ENCODE measurements around the gene CDH4. TPM values are rescaled to one million over a fixed set of nuclear protein-coding genes. Genes with fewer than 3 reads are reported as not detected.

Gene CDH4
- total RNA-seq, 1 experiment from 2014 or later, result not detected

DNA sequence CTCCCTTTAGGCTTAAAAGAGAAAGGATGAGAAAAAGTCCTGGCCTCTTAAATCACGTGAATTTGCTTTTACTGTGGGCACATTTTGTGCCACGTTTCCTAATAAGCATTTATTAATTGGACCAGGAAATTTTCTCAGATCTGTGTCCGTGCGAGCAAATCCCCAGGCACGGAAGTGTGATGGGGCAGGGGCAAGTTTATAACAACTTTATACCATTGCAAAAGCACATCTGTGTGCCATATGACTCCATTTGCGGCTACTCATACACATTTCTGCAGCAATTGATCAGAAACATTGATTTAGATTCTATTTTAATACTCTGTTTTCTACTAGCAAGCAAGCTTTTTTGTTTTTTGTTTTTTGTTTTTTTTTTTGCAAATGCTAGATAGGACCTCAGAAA lies 440.4 kb downstream of the CDH4 start:
- no peaks in the 10 kb centered on the region for H3K4me1 ChIP-seq (ENCODE audit: low read length)
- H3K27me3 ChIP-seq (ENCODE audit: low read length), result no peaks in the 10 kb centered on the region
- H4K20me1 ChIP-seq (ENCODE audit: insufficient read depth, low read depth, low read length), result no peaks in the 10 kb centered on the region
- no peak overlapping the region for H2AFZ ChIP-seq (ENCODE audit: low read length)
- H3K36me3 ChIP-seq (ENCODE audit: insufficient read depth, low read length), result no peaks in the 10 kb centered on the region
- no peak overlapping the region for H3K9ac ChIP-seq (ENCODE audit: low read length)
- no peak overlapping the region for H3K4me2 ChIP-seq (ENCODE audit: low read depth, low read length, poor library complexity, severe bottlenecking)
- no peak overlapping the region for H3K27ac ChIP-seq (ENCODE audit: low read length)
- DNase-seq, result no peak
- no peaks in the 10 kb centered on the region for H3K9me3 ChIP-seq (ENCODE audit: low read length)
- H3K79me2 ChIP-seq (ENCODE audit: low read length), result no peaks in the 10 kb centered on the region
- H3K4me3 ChIP-seq (ENCODE audit: low read length), result no peak overlapping the region
- no peaks in the 10 kb centered on the region for H3K9me2 ChIP-seq (replicated peaks; ENCODE audit: insufficient read depth, low read length)

DNA sequence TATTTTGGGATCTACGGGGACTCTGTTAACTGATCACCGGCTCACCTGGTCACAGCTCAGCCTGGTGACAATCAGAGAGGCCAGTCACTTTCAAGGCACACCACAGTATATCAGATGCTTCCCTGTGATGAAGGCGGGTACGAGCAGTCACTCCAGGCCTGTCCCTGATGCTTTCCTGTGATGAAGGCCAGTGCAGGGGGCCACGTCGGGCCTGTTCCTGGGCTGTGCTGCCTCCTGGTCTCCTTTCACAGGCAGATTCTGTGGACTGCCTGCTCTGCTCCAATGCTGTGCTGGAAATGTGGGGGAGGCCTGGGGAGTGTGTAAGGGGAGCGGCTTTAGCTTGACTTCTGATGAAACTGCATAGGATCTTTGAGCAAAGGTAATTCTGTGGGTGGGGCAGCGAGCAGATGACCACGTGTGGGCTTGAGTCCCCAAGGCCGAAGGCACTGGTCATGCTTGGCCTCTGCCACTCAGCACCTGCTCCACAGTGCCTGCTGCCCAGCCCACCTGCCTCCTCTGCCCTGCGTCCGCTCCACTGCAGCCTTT lies 441.1 kb downstream of the CDH4 start:
- Histone ChIP-seq H3K9me2 (replicated peaks; ENCODE audit: insufficient read depth, low read length) (no peaks in the 10 kb centered on the region), H3K36me3 (ENCODE audit: insufficient read depth, low read length) (no peaks in the 10 kb centered on the region), H3K9me3 (ENCODE audit: low read length) (no peaks in the 10 kb centered on the region), H3K79me2 (ENCODE audit: low read length) (no peaks in the 10 kb centered on the region), H3K27me3 (ENCODE audit: low read length) (no peaks in the 10 kb centered on the region), H2AFZ (ENCODE audit: low read length) (no peak overlapping the region), H3K27ac (ENCODE audit: low read length) (no peak overlapping the region), H3K4me3 (ENCODE audit: low read length) (no peak overlapping the region), H4K20me1 (ENCODE audit: insufficient read depth, low read depth, low read length) (no peaks in the 10 kb centered on the region), H3K4me1 (ENCODE audit: low read length) (no peaks in the 10 kb centered on the region), H3K9ac (ENCODE audit: low read length) (no peak overlapping the region), H3K4me2 (ENCODE audit: low read depth, low read length, poor library complexity, severe bottlenecking) (no peak overlapping the region)
- DNase-seq, result no peak

GRCh38 chr20:61694682-61695081 lies 442.6 kb downstream of the CDH4 start:
- Histone ChIP-seq H3K27ac (ENCODE audit: low read length) (no peak overlapping the region), H3K9me2 (replicated peaks; ENCODE audit: insufficient read depth, low read length) (no peaks in the 10 kb centered on the region), H3K4me1 (ENCODE audit: low read length) (no peaks in the 10 kb centered on the region), H3K4me3 (ENCODE audit: low read length) (no peak overlapping the region), H3K9ac (ENCODE audit: low read length) (no peak overlapping the region), H3K4me2 (ENCODE audit: low read depth, low read length, poor library complexity, severe bottlenecking) (no peak overlapping the region), H3K9me3 (ENCODE audit: low read length) (no peaks in the 10 kb centered on the region), H3K27me3 (ENCODE audit: low read length) (no peaks in the 10 kb centered on the region), H4K20me1 (ENCODE audit: insufficient read depth, low read depth, low read length) (no peaks in the 10 kb centered on the region), H3K36me3 (ENCODE audit: insufficient read depth, low read length) (no peaks in the 10 kb centered on the region), H2AFZ (ENCODE audit: low read length) (no peak overlapping the region), H3K79me2 (ENCODE audit: low read length) (no peaks in the 10 kb centered on the region)
- DNase-seq, result no peak

DNA sequence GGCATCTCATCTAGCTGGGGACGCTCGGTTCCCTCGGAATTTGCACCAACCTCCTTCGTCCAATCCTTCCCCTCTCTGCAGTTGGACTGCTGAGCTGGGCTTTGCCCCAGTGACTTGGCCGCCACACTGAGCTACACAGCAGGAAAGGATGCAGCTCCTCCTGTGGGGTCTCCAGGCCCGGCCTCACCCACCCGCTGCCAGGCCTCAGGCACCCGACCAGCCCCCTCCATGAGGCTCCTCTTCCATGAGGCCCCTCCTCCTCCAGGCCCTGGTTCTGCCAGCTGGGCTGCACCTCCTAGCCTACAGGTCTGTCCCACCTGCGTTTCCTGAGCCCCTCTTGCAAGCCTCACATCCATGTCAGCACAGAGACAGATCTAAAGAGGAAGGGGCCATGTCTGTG lies 443.7 kb downstream of the CDH4 start:
- H3K4me2 ChIP-seq (ENCODE audit: low read depth, low read length, poor library complexity, severe bottlenecking), result no peak overlapping the region
- no peak overlapping the region for H3K27ac ChIP-seq (ENCODE audit: low read length)
- DNase-seq, result no peak
- no peak overlapping the region for H3K4me3 ChIP-seq (ENCODE audit: low read length)
- H3K79me2 ChIP-seq (ENCODE audit: low read length), result no peaks in the 10 kb centered on the region
- no peak overlapping the region for H2AFZ ChIP-seq (ENCODE audit: low read length)
- no peaks in the 10 kb centered on the region for H3K9me3 ChIP-seq (ENCODE audit: low read length)
- H3K4me1 ChIP-seq (ENCODE audit: low read length), result no peaks in the 10 kb centered on the region
- no peak overlapping the region for H3K9ac ChIP-seq (ENCODE audit: low read length)
- H4K20me1 ChIP-seq (ENCODE audit: insufficient read depth, low read depth, low read length), result 0 out of 2 replicates have a peak, but pooled peaks cover 3% of the 10 kb centered on the region
- H3K36me3 ChIP-seq (ENCODE audit: insufficient read depth, low read length), result no peaks in the 10 kb centered on the region
- H3K27me3 ChIP-seq (ENCODE audit: low read length), result no peaks in the 10 kb centered on the region
- H3K9me2 ChIP-seq (replicated peaks; ENCODE audit: insufficient read depth, low read length), result no peaks in the 10 kb centered on the region

DNA sequence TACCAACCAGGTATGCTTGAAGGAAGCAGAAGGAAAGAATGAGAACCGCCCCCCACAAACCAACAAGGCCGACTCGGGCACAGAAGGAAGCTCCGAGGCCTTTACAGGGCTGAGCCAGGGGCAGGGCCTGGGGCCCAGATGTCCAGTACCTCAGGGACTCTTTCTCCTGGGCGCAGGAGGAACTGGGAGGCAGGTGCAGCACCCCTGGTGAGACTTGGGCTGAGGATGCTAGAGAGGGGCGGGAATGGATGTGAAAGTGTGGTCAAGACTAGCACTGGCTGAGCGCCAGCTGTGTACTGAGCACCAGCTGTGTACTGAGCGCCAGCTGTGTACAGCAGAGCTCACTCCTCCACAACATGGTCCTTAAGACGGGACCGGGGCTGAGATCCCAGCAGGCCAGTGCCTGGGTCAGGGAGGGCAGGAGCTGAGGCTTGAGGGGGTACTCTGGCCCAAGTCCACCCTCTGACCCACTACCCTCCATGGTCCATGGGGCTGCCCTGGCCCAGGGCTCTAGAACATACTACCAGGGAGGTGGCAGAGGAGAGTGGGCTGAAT lies 444.2 kb downstream of the CDH4 start:
- Histone ChIP-seq H4K20me1 (ENCODE audit: insufficient read depth, low read depth, low read length) (0 out of 2 replicates have a peak, but pooled peaks cover 3% of the 10 kb centered on the region), H3K4me1 (ENCODE audit: low read length) (no peaks in the 10 kb centered on the region), H2AFZ (ENCODE audit: low read length) (no peak overlapping the region), H3K9ac (ENCODE audit: low read length) (no peak overlapping the region), H3K4me2 (ENCODE audit: low read depth, low read length, poor library complexity, severe bottlenecking) (no peak overlapping the region), H3K9me3 (ENCODE audit: low read length) (no peaks in the 10 kb centered on the region), H3K27ac (ENCODE audit: low read length) (no peak overlapping the region), H3K79me2 (ENCODE audit: low read length) (no peaks in the 10 kb centered on the region), H3K9me2 (replicated peaks; ENCODE audit: insufficient read depth, low read length) (no peaks in the 10 kb centered on the region), H3K36me3 (ENCODE audit: insufficient read depth, low read length) (no peaks in the 10 kb centered on the region), H3K4me3 (ENCODE audit: low read length) (no peak overlapping the region), H3K27me3 (ENCODE audit: low read length) (no peaks in the 10 kb centered on the region)
- no peak for DNase-seq

GRCh38 chr20:61697666-61698597 lies 445.9 kb downstream of the CDH4 start:
- H3K36me3 ChIP-seq (ENCODE audit: insufficient read depth, low read length), result no peaks in the 10 kb centered on the region
- no peaks in the 10 kb centered on the region for H3K27me3 ChIP-seq (ENCODE audit: low read length)
- no peak overlapping the region for H3K4me3 ChIP-seq (ENCODE audit: low read length)
- no peak overlapping the region for H2AFZ ChIP-seq (ENCODE audit: low read length)
- no peak overlapping the region for H3K4me2 ChIP-seq (ENCODE audit: low read depth, low read length, poor library complexity, severe bottlenecking)
- DNase-seq, result no peak
- no peak overlapping the region for H3K27ac ChIP-seq (ENCODE audit: low read length)
- no peak overlapping the region for H3K9ac ChIP-seq (ENCODE audit: low read length)
- no peaks in the 10 kb centered on the region for H3K9me2 ChIP-seq (replicated peaks; ENCODE audit: insufficient read depth, low read length)
- H4K20me1 ChIP-seq (ENCODE audit: insufficient read depth, low read depth, low read length), result peaks cover 9% of the 10 kb centered on the region; the same call in 1 of the 2 replicates
- no peaks in the 10 kb centered on the region for H3K79me2 ChIP-seq (ENCODE audit: low read length)
- H3K9me3 ChIP-seq (ENCODE audit: low read length), result no peaks in the 10 kb centered on the region
- H3K4me1 ChIP-seq (ENCODE audit: low read length), result no peaks in the 10 kb centered on the region

- Histone ChIP-seq H4K20me1 (ENCODE audit: insufficient read depth, low read depth, low read length) (peaks cover 15% of the 10 kb centered on the region; the same call in 1 of the 2 replicates), H3K9me3 (ENCODE audit: low read length) (no peaks in the 10 kb centered on the region), H2AFZ (ENCODE audit: low read length) (no peak overlapping the region), H3K4me3 (ENCODE audit: low read length) (no peak overlapping the region), H3K9me2 (replicated peaks; ENCODE audit: insufficient read depth, low read length) (no peaks in the 10 kb centered on the region), H3K27ac (ENCODE audit: low read length) (no peak overlapping the region), H3K9ac (ENCODE audit: low read length) (no peak overlapping the region), H3K79me2 (ENCODE audit: low read length) (no peaks in the 10 kb centered on the region), H3K27me3 (ENCODE audit: low read length) (no peaks in the 10 kb centered on the region), H3K4me1 (ENCODE audit: low read length) (no peaks in the 10 kb centered on the region), H3K36me3 (ENCODE audit: insufficient read depth, low read length) (no peaks in the 10 kb centered on the region), H3K4me2 (ENCODE audit: low read depth, low read length, poor library complexity, severe bottlenecking) (no peak overlapping the region)
- DNase-seq, result no peak
These were observed 446.8 kb downstream of the CDH4 start for GRCh38 chr20:61698598-61699494.

All from Karpas-422 (cell line).